HG03521 (cell line): ENCODE results near the gene OCLN.
"Not testable (repeated sequence)": the region's sequence is repeated elsewhere in the genome, so short reads cannot be mapped to it uniquely, and the experiment has no call there.

ENCODE experiments used
- ATAC-seq: cut with Tn5 transposase; IDR thresholded peaks from one replicate; pipeline ENCODE4 v1.9.1; 2021; ENCODE audit warnings: mild to moderate bottlenecking, moderate library complexity; ENCODE audit not compliant: unreplicated experiment

Gene OCLN

GRCh38 chr5:69527128-69527770 is 34.7 kb downstream of the OCLN start:
- no peak for ATAC-seq

DNA sequence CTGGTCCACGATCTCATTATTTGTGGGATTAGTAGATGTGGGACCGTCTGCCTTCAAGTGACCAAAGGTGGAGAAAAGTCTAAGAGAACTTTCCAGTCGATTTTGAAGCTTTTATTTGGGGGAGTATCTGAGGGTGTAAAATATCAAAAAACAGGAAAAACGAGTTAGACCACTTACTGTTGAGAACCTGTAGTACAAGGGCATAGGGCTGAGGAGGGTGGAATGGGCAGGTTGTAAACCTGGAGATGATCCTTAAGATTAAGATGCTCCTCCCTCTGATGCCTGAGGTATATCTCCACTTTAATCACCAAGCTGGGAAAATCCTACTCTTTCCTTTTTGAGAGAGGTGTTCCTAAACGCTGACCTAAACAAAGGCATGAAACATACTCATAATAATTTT is 35.4 kb downstream of the OCLN start:
- ATAC-seq = no peak

GRCh38 chr5:69528609-69529008 is 36.0 kb downstream of the OCLN start:
- ATAC-seq = no peak

- ATAC-seq = no peak
Measured at GRCh38 chr5:69530561-69531405, 38.2 kb downstream of the OCLN start.

GRCh38 chr5:69531406-69531801 is 38.8 kb downstream of the OCLN start:
- ATAC-seq = no peak

DNA sequence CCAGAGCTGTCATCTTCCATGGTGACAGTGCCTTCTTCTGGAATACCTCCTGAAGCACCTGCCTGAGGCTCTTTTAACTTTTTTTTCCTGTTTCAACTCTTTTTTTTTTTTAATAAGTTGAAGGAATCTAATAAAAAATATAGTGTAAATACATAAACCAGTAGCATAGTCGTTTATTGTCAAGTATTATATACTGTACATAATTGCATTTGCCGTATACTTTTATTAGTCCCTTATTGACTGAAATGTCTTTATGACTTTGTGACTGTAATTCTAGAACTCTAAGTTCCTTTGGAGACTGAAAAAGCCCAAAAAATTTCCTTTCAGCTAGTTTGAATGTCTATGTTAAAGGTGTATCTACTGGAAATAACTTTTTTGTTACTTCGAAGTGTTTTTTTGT is 45.3 kb downstream of the OCLN start:
- not testable (repeated sequence) for ATAC-seq

GRCh38 chr5:69538735-69539134 is 46.1 kb downstream of the OCLN start:
- not testable (repeated sequence) for ATAC-seq

DNA sequence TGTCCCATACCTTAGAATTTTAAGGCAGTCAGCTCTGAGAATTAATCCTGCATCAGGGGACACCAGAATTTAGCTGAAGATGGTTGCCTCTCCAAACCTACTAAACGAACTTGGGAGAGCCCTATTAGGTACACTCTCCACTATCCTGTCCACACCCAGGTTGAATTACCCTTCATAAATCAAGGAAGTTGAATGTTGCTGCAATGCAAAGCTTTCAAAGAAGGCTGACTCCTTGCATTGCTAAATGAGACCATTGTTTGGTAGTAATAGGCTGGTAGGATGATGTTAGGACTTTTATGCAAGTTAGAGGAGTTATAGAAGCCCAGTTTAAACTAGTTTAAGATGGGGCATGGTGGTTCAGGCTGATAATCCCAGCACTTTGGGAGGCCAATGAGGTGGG is 48.8 kb downstream of the OCLN start:
- not testable (repeated sequence) for ATAC-seq

DNA sequence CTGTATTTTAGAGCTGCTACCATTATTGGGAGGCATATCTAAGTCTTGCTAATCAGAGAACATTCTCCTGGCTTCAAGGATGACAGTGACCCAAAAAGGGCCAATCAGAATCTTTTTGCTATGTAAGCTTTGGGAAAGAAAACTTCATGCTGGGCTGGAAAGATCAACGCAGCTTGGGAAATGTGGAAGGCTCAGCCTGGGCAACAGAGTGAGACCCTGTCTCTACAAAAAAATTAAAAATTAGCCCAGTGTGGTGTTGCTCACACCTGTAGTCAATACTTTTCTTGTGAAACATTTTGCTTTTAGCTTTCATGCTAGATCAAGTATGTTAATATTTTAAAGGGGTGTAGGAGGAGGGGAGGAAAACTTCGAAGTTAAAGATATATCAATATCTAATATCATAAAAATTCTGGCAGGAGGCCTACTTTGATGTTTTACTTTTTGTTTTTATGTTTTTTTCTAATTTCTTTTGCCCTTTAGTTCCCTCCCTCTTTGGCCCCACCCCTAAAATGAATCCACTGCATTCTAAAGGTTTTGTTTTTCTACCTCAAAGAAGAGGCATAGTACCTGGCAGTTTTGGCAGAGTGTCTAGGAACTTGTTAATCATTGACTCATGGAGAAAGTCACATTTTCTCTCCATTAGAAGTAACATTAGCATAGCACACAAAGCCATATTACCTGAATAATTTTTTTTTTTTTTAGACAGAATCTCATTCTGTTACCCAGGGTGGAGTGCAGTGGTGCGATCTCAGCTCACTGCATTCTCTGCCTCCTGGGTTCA is 50.4 kb downstream of the OCLN start:
- not testable (repeated sequence) for ATAC-seq

GRCh38 chr5:69544602-69545001 is 52.0 kb downstream of the OCLN start:
- ATAC-seq = not testable (repeated sequence)

DNA sequence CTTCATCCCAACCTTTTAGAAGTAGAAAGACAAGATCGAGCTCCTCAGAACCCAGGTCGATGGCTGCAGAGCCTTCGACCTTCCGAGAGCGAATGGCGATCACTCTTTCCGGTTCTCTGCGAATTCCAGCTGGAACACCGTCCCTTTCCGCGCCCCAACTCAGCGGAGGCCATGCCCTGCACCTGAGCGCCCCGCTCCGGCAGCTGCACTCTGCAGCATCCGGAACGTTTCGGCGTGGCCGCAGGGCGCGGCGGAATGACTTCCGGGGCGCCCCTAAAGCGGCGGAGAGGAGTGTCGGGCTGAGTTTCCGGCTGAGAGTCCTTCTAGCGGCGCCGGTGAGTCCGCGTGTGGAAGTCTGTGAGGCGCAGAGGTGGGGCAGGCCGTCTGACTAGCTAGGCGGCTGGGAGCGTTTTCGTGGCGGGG is 67.3 kb downstream of the OCLN start, which contains the start of gene GTF2H2C:
Gene GTF2H2C, plus strand, starts transcription at position 284 of the 423 bp plus-strand sequence. CDS start 4,942 bp downstream, outside the sequence.
- ATAC-seq = peak; percentile 98

GRCh38 chr5:69560587-69561431 is 68.2 kb downstream of the OCLN start:
- not testable (repeated sequence) for ATAC-seq

DNA sequence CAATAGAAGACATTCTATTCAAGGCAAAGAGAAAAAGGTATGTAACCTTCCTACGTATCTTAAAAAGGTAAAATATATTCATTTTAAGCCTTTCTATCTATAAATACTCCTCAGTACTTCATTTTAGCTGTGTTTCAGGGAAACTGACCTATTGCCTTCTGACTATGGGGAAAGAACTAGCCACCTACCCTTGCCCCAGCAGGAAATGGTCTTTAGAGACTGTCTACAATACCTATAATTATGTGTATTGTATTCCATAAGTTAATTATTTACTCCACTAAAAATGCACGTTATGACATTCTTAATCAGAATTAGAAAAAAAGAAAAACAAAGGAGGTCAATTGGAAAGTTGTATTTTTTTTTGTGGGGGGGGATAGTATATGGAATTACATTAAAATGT is 73.6 kb downstream of the OCLN start:
- not testable (repeated sequence) for ATAC-seq

GRCh38 chr5:69568072-69568471 is 75.5 kb downstream of the OCLN start:
- not testable (repeated sequence) for ATAC-seq

DNA sequence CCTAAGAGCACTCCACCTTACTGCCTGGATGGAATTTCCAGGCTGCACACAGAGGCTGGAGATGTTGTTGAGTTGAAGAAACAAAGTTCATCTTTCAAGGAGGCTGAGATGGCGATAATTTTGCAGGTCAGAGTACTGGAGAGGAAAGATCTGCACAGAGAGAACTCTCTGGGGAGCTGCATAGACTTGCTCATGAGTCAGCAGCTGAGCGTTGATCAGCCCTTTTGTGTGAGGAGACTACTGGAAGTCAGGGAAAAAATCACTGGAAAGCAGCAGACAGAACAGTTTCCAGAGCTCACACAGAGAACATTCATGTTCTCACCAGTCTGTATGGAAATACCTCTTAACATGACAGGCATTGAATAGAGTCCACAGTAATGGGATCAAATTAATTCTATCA is 90.8 kb downstream of the OCLN start:
- ATAC-seq = not testable (repeated sequence)

GRCh38 chr5:69596114-69596840 is 103.7 kb downstream of the OCLN start:
- not testable (repeated sequence) for ATAC-seq

- not testable (repeated sequence) for ATAC-seq
Measured at GRCh38 chr5:69601947-69602346, 109.4 kb downstream of the OCLN start.

GRCh38 chr5:69606839-69607238 is 114.2 kb downstream of the OCLN start:
- not testable (repeated sequence) for ATAC-seq
